HG03095 (cell line): ENCODE data around the gene JPH4.

ENCODE experiments used
- ATAC-seq: cut with Tn5 transposase; IDR thresholded peaks from one replicate; pipeline ENCODE4 v1.9.1; 2021; ENCODE audit warnings: moderate library complexity; ENCODE audit not compliant: unreplicated experiment

Gene JPH4

GRCh38 chr14:23532658-23533057 is 45.9 kb downstream of the JPH4 start:
- ATAC-seq, result no peak

GRCh38 chr14:23531391-23531790 is 47.2 kb downstream of the JPH4 start:
- ATAC-seq, result no peak

GRCh38 chr14:23530375-23531055 is 48.1 kb downstream of the JPH4 start:
- ATAC-seq, result no peak

- no peak for ATAC-seq
Observed at GRCh38 chr14:23529016-23529415, 49.6 kb downstream of the JPH4 start.

- no peak for ATAC-seq
Observed at GRCh38 chr14:23528555-23528954, 50.0 kb downstream of the JPH4 start.

GRCh38 chr14:23525611-23526010 is 53.0 kb downstream of the JPH4 start:
- ATAC-seq, result no peak

- ATAC-seq, result no peak
Observed at GRCh38 chr14:23524954-23525353, 53.6 kb downstream of the JPH4 start.

- no peak for ATAC-seq
Observed at GRCh38 chr14:23523229-23524016, 55.2 kb downstream of the JPH4 start.

GRCh38 chr14:23522643-23523198 is 55.9 kb downstream of the JPH4 start:
- ATAC-seq, result no peak

GRCh38 chr14:23521785-23522640 is 56.6 kb downstream of the JPH4 start:
- no peak for ATAC-seq

- ATAC-seq, result no peak
Observed at GRCh38 chr14:23520899-23521533, 57.6 kb downstream of the JPH4 start.

- no peak for ATAC-seq
Observed at GRCh38 chr14:23518709-23519108, 59.9 kb downstream of the JPH4 start.
